GM21619 (cell line): ENCODE data around the gene RC3H2.
"Not testable (repeated sequence)": the region's sequence is repeated elsewhere in the genome, so short reads cannot be mapped to it uniquely, and the experiment has no call there.

Experiments
- ATAC-seq: cut with Tn5 transposase; IDR thresholded peaks from one replicate; pipeline ENCODE4 v1.9.1; 2021; ENCODE audit not compliant: unreplicated experiment

The RC3H2 gene

GRCh38 chr9:122810306-122810946 is 94.7 kb downstream of the RC3H2 start:
- ATAC-seq = peak; percentile 89

- not testable (repeated sequence) for ATAC-seq
Measured at GRCh38 chr9:122809261-122809660, 95.9 kb downstream of the RC3H2 start.

- ATAC-seq = no peak
Measured at GRCh38 chr9:122808141-122808540, 97.0 kb downstream of the RC3H2 start.

GRCh38 chr9:122807271-122807900 is 97.8 kb downstream of the RC3H2 start:
- ATAC-seq = no peak

- ATAC-seq = no peak
Measured at GRCh38 chr9:122806661-122807060, 98.5 kb downstream of the RC3H2 start.

- ATAC-seq = no peak
Measured at GRCh38 chr9:122800066-122801060, 104.8 kb downstream of the RC3H2 start, which contains the start of gene OR1K1. OR1K1 (plus strand) TSS chr9:122800123; CDS start chr9:122800123, 0 bp downstream.

GRCh38 chr9:122797316-122798063 is 107.7 kb downstream of the RC3H2 start:
- ATAC-seq = no peak
